LNCAP (cell line): ENCODE results near the gene SRP19.

Source experiments
- CTCF ChIP-seq: fragments of 450-650 bp; IDR thresholded peaks from 2 replicates; pipeline ENCODE4 v1.5.1; 2017; ENCODE audit warnings: mild to moderate bottlenecking

SRP19 gene

GRCh38 chr5:112861638-112861985 lies 525 bp downstream of the SRP19 start:
- TF ChIP-seq CTCF = no peak

GRCh38 chr5:112862085-112862484 lies 998 bp downstream of the SRP19 start:
- no peak for TF ChIP-seq CTCF

GRCh38 chr5:112863549-112863948 lies 2.5 kb downstream of the SRP19 start:
- TF ChIP-seq CTCF = no peak

DNA sequence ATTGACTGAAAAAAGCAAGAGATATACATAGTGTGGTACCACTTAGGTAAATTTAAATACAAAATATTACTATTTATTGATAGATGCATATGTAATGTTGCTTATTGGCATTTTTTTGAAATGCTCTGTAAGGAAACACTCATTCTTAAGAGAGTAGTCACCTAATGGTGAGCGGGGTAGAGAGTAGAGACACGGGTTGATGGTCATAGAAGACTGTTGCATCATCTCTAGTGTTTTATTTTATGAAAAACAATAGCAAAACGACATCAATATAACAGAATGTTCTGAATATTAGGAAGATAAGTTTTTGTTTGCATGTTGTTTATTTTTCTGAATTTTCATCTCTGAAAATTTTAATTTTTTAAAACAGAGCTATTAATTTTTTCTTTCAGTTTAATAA lies 4.0 kb downstream of the SRP19 start:
- TF ChIP-seq CTCF = no peak

- no peak for TF ChIP-seq CTCF
Measured at GRCh38 chr5:112866739-112867138, 5.7 kb downstream of the SRP19 start.

DNA sequence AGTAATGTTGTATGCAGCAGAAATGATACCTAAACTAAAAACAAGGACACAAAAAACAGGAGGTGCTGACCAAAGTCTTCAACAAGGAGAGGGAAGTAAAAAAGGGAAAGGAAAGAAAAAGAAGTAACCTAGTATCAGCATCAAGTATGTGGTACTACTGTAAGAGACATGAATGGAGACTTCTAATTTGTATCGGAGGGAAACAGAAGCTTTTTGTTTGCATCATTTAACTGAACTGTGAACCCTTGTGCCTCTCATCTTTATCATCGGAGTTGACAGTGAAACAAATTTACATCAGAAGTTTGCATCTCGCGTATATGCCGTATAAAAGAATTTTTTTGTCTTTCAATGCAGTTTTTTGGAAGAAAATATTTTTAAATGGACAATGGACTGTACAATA lies 6.3 kb downstream of the SRP19 start:
- TF ChIP-seq CTCF = no peak

- TF ChIP-seq CTCF = no peak
Measured at GRCh38 chr5:112869948-112870347, 8.9 kb downstream of the SRP19 start.

DNA sequence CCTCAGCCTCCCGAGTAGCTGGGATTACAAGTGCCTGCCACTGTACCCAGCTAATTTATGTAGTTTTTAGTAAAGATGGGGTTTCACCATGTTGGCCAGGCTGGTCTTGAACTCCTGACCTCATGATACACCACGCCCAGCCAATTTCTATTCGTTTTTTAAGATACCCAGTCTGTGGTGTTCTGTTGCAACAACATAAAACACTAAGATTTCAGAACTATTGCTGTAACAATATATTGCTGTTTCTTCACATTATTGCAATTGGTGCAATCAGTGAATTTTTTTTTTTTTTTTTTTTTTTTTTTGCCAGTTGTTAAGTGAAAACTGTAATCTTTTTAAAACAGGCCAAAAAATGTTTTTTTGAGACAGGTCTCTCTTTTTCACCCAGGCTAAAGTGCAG lies 9.9 kb downstream of the SRP19 start:
- TF ChIP-seq CTCF = no peak
